OCI-LY3 (cell line): ENCODE results near the gene AADAC.
"Not testable (repeated sequence)": the region's sequence is repeated elsewhere in the genome, so short reads cannot be mapped to it uniquely, and the experiment has no call there.

ENCODE experiments used
- CTCF ChIP-seq: fragments of 200-600, 300-600 bp; sonication (generic); IDR thresholded peaks from 2 replicates; pipeline ENCODE4 v1.5.1; 2014; ENCODE audit warnings: antibody characterized with exemption, low read length, low read depth
- EZH2phosphoT487 ChIP-seq: fragments of 200-600 bp; shearing (Covaris generic); IDR thresholded peaks from 2 replicates; pipeline ENCODE4 v1.6.1; 2018; ENCODE audit warnings: antibody characterized with exemption, mixed run types, low read depth

GRCh38 chr3:151874079-151874478, 60.2 kb downstream of the AADAC start:
- not testable (repeated sequence) for TF ChIP-seq CTCF, EZH2phosphoT487
